Astrocyte (in vitro differentiated cells and primary cell): Measurements from ENCODE around the gene CELA3B. TPM values are rescaled to one million over a fixed set of nuclear protein-coding genes. Genes with fewer than 3 reads are reported as not detected.

Source experiments
- DNase-seq: peaks from one replicate; pipeline ENCODE4 v3.0.0-alpha.2; 2010; ENCODE audit warnings: low read depth
- FAIRE-seq: peaks from 2 replicates; lab custom pipeline; 2011; peaks lifted over from hg19 to GRCh38; lab: Jason Lieb, UNC
- H2AFZ ChIP-seq: 2 replicates; pipeline ENCODE4 v1.6.0; 2012; ENCODE audit warnings: low read depth, low read length, inconsistent platforms
- H3K27ac ChIP-seq: 2 replicates; pipeline ENCODE4 v1.5.1; 2011; ENCODE audit warnings: low read depth, low read length, inconsistent platforms
- H3K27me3 ChIP-seq: 2 replicates; pipeline ENCODE4 v1.6.0; 2011; ENCODE audit warnings: low read length, inconsistent platforms; ENCODE audit not compliant: insufficient read depth
- H3K36me3 ChIP-seq: 2 replicates; pipeline ENCODE4 v1.5.1; 2011; ENCODE audit warnings: low read length, inconsistent platforms; ENCODE audit not compliant: insufficient read depth
- H3K4me1 ChIP-seq: 2 replicates; pipeline ENCODE4 v1.5.1; 2011; ENCODE audit warnings: low read length, inconsistent platforms; ENCODE audit not compliant: insufficient read depth
- H3K4me2 ChIP-seq: 2 replicates; pipeline ENCODE4 v1.6.0; 2012; ENCODE audit warnings: low read length, inconsistent platforms
- H3K4me3 ChIP-seq: 2 replicates; pipeline ENCODE4 v1.5.1; 2011; ENCODE audit warnings: low read depth, mild to moderate bottlenecking, low read length, inconsistent platforms; ENCODE audit not compliant: insufficient read depth
- H3K79me2 ChIP-seq: 2 replicates; pipeline ENCODE4 v1.6.0; 2012; ENCODE audit warnings: mild to moderate bottlenecking, low read length, inconsistent platforms; ENCODE audit not compliant: insufficient read depth
- H3K9ac ChIP-seq: 2 replicates; pipeline ENCODE4 v1.6.0; 2012; ENCODE audit warnings: mild to moderate bottlenecking, low read length, inconsistent platforms
- H3K9me3 ChIP-seq: 2 replicates; pipeline ENCODE4 v1.5.1; 2012; ENCODE audit warnings: low read depth, mild to moderate bottlenecking, low read length, inconsistent platforms; ENCODE audit not compliant: insufficient read depth
- H4K20me1 ChIP-seq: 2 replicates; pipeline ENCODE4 v1.6.0; 2012; ENCODE audit warnings: low read length, inconsistent platforms; ENCODE audit not compliant: insufficient read depth
- H3K27ac Mint-ChIP-seq: one replicate; pipeline ENCODE4 v1.8.0; 2021; ENCODE audit warnings: mild to moderate bottlenecking, mixed read lengths; ENCODE audit not compliant: unreplicated experiment
- H3K27me3 Mint-ChIP-seq: one replicate; pipeline ENCODE4 v1.8.0; 2021; ENCODE audit warnings: low read depth, mixed read lengths; ENCODE audit not compliant: unreplicated experiment
- H3K36me3 Mint-ChIP-seq: one replicate; pipeline ENCODE4 v1.8.0; 2021; ENCODE audit warnings: low read depth, mixed read lengths; ENCODE audit not compliant: unreplicated experiment
- H3K4me1 Mint-ChIP-seq: one replicate; pipeline ENCODE4 v1.8.0; 2021; ENCODE audit warnings: low read depth, mixed read lengths; ENCODE audit not compliant: unreplicated experiment
- H3K4me3 Mint-ChIP-seq: one replicate; pipeline ENCODE4 v1.8.0; 2021; ENCODE audit warnings: mild to moderate bottlenecking, moderate library complexity, mixed read lengths; ENCODE audit not compliant: unreplicated experiment
- H3K9me3 Mint-ChIP-seq: one replicate; pipeline ENCODE4 v1.8.0; 2021; ENCODE audit warnings: mild to moderate bottlenecking, mixed read lengths; ENCODE audit not compliant: unreplicated experiment
- CTCF ChIP-seq: IDR thresholded peaks from 2 replicates; pipeline ENCODE4 v1.5.1; 2011; ENCODE audit warnings: low read depth, mild to moderate bottlenecking, inconsistent platforms, low read length, moderate library complexity; ENCODE audit not compliant: insufficient read depth
- EZH2 ChIP-seq: IDR thresholded peaks from 2 replicates; pipeline ENCODE4 v1.6.1; 2012; ENCODE audit warnings: mild to moderate bottlenecking, low read length, inconsistent platforms; ENCODE audit not compliant: insufficient read depth
- total RNA-seq: library from RNA; stranded (reverse); gene quantifications from 2 replicates; pipeline ENCODE4 v1.2.1, GENCODE V29; 2021

Gene CELA3B
- total RNA-seq, 1 donor from 2014 or later = not detected

DNA sequence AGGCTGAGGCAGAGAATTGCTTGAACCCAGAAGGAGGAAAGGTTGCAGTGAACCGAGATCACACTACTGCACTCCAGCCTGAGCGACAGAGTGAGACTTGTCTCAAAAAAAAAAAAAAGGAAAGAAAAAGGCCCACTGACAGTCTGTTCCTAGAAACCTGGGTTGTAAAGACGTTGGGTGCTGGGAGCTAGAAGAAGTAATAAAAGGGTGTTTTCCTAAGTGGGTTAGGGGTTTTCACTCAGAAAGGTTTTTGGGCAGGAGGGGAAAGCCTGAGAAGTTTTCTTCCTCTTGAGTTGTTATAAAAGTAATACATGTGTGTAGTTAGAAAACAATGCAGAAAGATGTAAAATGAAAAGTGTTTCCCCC is 50.1 kb downstream of the CELA3B start:
- H3K27me3 Mint-ChIP-seq = no peaks in the 10 kb centered on the region
- H3K27me3 ChIP-seq = no peaks in the 10 kb centered on the region
- H3K9me3 ChIP-seq = no peaks in the 10 kb centered on the region
- no peak for FAIRE-seq
- no peak overlapping the region for H2AFZ ChIP-seq
- no peak overlapping the region for H3K27ac Mint-ChIP-seq
- H3K9me3 Mint-ChIP-seq = no peaks in the 10 kb centered on the region
- H3K4me3 ChIP-seq = no peak overlapping the region
- peaks cover 3% of the 10 kb centered on the region for H3K36me3 ChIP-seq
- H3K36me3 Mint-ChIP-seq = no peaks in the 10 kb centered on the region
- no peak overlapping the region for H3K27ac ChIP-seq
- H3K4me1 ChIP-seq = peaks cover 18% of the 10 kb centered on the region
- TF ChIP-seq CTCF (no peak), EZH2 (no peak)
- no peak overlapping the region for H3K4me2 ChIP-seq
- DNase-seq = no peak
- no peak overlapping the region for H3K9ac ChIP-seq
- H3K4me1 Mint-ChIP-seq = no peaks in the 10 kb centered on the region
- H3K4me3 Mint-ChIP-seq = no peak overlapping the region
- peaks cover 9% of the 10 kb centered on the region for H3K79me2 ChIP-seq
- H4K20me1 ChIP-seq = peaks cover 7% of the 10 kb centered on the region

- Histone ChIP-seq H3K79me2 (peaks cover 9% of the 10 kb centered on the region), H3K4me1 (peaks cover 5% of the 10 kb centered on the region), H3K4me3 (no peak overlapping the region), H3K36me3 (peaks cover 3% of the 10 kb centered on the region), H3K27ac (no peak overlapping the region), H3K9ac (no peak overlapping the region), H3K27me3 (no peaks in the 10 kb centered on the region), H4K20me1 (peaks cover 7% of the 10 kb centered on the region), H3K4me2 (no peak overlapping the region), H3K9me3 (no peaks in the 10 kb centered on the region), H2AFZ (no peak overlapping the region)
- Mint-ChIP-seq H3K27me3 (no peaks in the 10 kb centered on the region), H3K4me1 (no peaks in the 10 kb centered on the region), H3K4me3 (no peak overlapping the region), H3K9me3 (no peaks in the 10 kb centered on the region), H3K27ac (no peak overlapping the region), H3K36me3 (no peaks in the 10 kb centered on the region)
- TF ChIP-seq CTCF (no peak), EZH2 (no peak)
- FAIRE-seq (no peak), DNase-seq (no peak)
These were observed 53.2 kb downstream of the CELA3B start for GRCh38 chr1:22030057-22030456.

DNA sequence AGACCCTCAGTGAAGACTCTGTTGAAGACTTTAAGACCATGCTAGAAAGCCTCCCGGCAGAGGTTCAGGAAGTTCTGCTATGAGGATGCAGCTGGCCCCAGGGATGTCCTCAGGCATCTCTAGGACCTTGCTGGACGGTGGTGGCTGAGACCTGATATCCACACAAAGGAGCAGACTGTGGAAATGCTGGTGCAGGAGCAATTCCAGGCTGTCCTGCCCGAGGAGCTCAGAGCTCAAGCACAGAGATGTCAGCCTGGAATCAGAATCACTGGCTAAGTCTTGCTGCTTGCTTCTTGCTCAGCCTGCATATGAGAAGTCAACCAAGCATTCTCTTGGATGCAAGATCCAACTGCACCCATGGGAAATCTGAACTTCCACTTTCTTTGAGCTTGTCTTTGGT is 53.7 kb downstream of the CELA3B start:
- no peak overlapping the region for H2AFZ ChIP-seq
- H3K36me3 ChIP-seq = peaks cover 3% of the 10 kb centered on the region
- H3K4me1 ChIP-seq = peaks cover 5% of the 10 kb centered on the region
- no peak overlapping the region for H3K4me3 ChIP-seq
- H3K4me1 Mint-ChIP-seq = no peaks in the 10 kb centered on the region
- H3K27me3 ChIP-seq = no peaks in the 10 kb centered on the region
- H3K4me3 Mint-ChIP-seq = no peak overlapping the region
- TF ChIP-seq EZH2 (no peak), CTCF (no peak)
- H3K36me3 Mint-ChIP-seq = no peaks in the 10 kb centered on the region
- FAIRE-seq = no peak
- no peak overlapping the region for H3K27ac ChIP-seq
- no peak overlapping the region for H3K27ac Mint-ChIP-seq
- no peak overlapping the region for H3K9ac ChIP-seq
- no peaks in the 10 kb centered on the region for H3K9me3 Mint-ChIP-seq
- DNase-seq = no peak
- peaks cover 7% of the 10 kb centered on the region for H4K20me1 ChIP-seq
- H3K9me3 ChIP-seq = no peaks in the 10 kb centered on the region
- no peaks in the 10 kb centered on the region for H3K27me3 Mint-ChIP-seq
- H3K79me2 ChIP-seq = peaks cover 9% of the 10 kb centered on the region
- no peak overlapping the region for H3K4me2 ChIP-seq
